Panc1 (cell line): ENCODE results near the gene LDLRAD4.

Source experiments
- POLR2AphosphoS5 ChIP-seq: IDR thresholded peaks from 2 replicates; pipeline ENCODE4 v1.6.1; 2012; ENCODE audit warnings: mild to moderate bottlenecking, low read depth, low read length, moderate library complexity
- TF ChIP-seq, protein P1 (sequence below): fragments of 450-650 bp; IDR thresholded peaks from 2 replicates; pipeline ENCODE4 v1.5.1; 2017; ENCODE audit warnings: mild to moderate bottlenecking

DNA sequence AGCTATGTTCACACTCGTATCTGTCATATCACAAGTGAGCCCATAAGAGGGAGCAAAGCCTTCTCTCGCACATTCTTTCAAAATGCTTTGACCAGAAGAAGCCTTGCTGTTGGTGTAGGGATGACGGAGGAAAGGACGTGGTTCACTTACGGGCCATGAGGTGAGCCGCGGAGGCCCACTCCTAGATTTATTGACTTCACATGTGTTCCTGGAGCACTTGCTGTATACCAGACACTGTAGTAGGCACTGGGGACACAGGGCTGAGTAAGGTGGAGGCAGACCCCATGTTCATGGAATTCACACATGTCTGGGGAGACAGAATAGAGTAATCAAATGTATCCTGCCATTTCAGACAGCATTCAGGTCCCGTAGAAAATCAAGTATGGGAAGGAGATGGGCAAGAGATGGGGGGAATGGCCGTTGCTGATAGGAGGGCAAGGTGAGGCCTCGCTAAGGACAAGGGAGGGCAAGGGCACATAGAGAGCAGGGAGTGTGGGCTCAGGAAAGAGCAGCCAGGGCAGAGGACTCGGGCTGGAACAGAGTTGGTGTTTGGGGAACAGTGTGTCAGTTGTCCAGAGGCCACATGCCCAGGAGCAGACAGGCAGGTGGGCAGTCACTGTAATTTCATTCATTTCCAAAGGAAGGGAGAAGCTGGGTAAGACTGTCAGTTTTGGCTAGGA is 182.2 kb downstream of the LDLRAD4 start:
- TF ChIP-seq, protein P1, sequence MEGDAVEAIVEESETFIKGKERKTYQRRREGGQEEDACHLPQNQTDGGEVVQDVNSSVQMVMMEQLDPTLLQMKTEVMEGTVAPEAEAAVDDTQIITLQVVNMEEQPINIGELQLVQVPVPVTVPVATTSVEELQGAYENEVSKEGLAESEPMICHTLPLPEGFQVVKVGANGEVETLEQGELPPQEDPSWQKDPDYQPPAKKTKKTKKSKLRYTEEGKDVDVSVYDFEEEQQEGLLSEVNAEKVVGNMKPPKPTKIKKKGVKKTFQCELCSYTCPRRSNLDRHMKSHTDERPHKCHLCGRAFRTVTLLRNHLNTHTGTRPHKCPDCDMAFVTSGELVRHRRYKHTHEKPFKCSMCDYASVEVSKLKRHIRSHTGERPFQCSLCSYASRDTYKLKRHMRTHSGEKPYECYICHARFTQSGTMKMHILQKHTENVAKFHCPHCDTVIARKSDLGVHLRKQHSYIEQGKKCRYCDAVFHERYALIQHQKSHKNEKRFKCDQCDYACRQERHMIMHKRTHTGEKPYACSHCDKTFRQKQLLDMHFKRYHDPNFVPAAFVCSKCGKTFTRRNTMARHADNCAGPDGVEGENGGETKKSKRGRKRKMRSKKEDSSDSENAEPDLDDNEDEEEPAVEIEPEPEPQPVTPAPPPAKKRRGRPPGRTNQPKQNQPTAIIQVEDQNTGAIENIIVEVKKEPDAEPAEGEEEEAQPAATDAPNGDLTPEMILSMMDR = no peak
- TF ChIP-seq POLR2AphosphoS5 = no peak
